ENCODE measurements around the gene INHA.

Gene INHA

GRCh38 chr2:219559156-219559915 lies 12.8 kb upstream of the INHA start:
- DNase-seq (ENCODE audit: low read depth in 2 of 2) = no peak

DNA sequence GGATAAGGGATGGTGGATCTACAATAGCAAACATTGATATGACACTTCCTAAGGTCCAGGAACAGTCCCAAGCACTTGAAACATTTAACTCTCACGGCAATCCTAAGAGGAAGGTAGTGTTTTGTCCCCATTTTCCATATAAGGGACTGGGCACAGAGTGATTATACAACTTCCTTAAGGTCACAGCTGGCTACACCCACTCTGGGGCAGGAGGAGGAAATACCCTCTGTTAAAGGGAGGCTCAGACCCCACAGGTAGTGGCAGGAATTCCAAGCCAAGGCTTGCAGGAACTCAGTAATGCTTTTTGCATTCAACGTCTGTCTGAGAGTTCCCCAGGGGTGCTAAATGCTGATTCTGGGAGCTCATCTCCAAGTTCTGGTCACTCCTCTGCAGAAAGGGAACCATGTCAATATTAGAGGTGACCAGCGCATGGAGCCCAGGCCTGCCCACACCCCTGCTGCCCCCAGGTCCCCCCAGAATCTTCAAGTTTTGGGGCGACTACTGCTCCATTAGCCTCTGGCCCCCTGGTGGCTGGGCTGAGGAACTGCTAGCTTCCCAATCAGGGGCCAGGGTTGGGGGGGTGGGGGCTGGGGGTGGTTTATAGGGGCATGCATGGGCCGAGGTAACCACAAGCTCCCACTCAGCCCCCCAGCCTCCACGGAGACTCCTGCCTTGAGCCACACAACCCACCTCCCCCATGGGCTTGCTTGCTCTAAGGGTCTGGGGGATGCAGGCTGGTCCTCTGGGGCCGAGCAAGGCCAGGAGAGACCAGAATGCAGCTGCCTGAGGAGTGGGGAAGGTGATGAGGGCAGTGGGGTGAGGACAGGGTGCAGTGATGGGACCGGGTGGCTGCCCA lies 11.8 kb upstream of the INHA start:
- no peak for DNase-seq (ENCODE audit: low read depth in 2 of 2)

DNA sequence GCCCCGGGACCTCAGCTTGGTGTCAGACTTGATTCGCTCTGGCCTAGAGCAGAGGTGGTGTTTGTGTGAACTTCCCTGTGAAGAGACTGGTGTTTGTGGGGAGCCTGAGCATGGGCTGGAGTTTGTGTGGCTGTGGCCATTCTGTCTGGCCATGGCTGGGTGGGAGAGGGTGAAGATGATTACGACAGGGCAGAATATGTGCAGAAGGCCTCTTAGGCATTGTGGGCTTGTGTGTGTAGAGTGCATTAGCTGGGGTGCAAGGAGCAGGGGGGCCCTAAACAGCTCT lies 11.3 kb upstream of the INHA start:
- DNase-seq (ENCODE audit: low read depth in 2 of 2) = no peak

GRCh38 chr2:219561179-219562048 lies 10.7 kb upstream of the INHA start:
- DNase-seq (ENCODE audit: low read depth in 2 of 2) = no peak

DNA sequence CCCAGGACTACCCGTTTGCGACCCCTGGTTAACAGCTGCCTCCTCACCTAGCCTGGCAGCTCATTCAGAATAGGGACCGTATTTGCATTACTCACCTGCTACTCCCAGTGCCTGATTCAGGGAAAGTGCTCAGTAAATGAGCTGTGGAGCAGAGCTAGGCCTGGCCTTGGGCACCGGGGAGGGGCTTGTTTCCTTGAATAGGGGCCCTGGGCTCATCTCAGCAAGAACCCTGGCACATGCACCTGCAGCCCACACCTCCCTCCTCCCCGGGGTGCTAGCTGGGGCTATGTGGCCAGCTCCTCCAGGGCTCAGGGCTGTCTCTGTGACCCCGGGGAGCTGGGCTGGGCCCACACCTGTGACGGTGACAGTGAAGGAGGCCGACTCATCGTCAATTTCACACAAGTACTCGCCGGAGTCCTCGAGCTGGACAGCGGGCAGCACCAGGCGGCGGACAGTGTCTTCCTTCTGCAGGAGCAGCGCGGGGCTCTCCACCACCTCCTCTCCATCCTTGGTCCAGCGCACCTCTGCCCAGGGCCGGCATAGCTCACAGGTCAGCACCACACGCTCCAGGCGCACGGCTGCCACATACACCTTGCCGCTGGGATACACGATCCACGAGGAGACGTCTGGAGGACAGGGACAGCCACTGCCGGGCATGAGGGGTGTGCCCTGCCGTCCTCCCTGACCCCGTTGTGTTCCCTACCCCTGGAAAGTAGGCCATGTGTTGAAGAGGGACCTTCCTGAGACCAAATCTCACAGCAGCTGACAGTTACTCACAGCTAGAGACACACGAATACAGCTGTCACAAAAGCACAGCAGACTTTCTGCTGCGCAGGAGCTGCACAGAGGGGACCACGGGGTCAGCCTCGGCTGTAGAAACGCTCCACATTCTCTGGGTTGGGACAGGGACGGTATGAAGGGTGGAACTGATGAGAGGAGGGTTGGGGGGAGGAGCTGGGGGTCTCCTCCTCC lies 9.8 kb upstream of the INHA start:
- no peak for DNase-seq (ENCODE audit: low read depth in 2 of 2)

- no peak for DNase-seq (ENCODE audit: low read depth in 2 of 2)
Measured at GRCh38 chr2:219563271-219563928, 8.7 kb upstream of the INHA start.

- DNase-seq (ENCODE audit: low read depth in 2 of 2) = no peak
Measured at GRCh38 chr2:219565130-219566080, 6.7 kb upstream of the INHA start.

- no peak for DNase-seq (ENCODE audit: low read depth in 2 of 2)
Measured at GRCh38 chr2:219566640-219567039, 5.5 kb upstream of the INHA start.

DNA sequence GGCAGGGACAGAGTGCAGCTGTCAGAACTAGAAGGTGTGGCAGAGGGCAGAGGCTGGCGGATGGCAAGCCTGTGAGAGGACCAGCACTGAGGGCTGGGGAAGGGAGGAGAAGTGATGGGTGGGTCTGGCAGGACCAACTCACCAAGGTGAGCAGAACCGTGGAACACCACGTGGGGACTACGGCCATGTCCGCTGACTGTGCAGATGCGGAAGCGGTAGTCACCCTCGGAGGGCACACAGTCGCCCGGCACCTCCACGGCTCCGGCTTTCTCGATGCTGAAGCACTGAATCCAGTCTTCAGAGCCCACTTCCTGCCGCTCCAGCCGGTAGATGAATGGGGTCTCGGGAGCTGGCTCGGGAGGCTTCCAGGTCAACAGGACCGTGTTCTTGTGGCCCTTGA lies 5.0 kb upstream of the INHA start:
- no peak for DNase-seq (ENCODE audit: low read depth in 2 of 2)

GRCh38 chr2:219567791-219568361 lies 4.2 kb upstream of the INHA start:
- no peak for DNase-seq (ENCODE audit: low read depth in 2 of 2)

- no peak for DNase-seq (ENCODE audit: low read depth in 2 of 2)
Measured at GRCh38 chr2:219569041-219569440, 3.1 kb upstream of the INHA start.

GRCh38 chr2:219569635-219570034 lies 2.5 kb upstream of the INHA start:
- no peak for DNase-seq (ENCODE audit: low read depth in 2 of 2)

DNA sequence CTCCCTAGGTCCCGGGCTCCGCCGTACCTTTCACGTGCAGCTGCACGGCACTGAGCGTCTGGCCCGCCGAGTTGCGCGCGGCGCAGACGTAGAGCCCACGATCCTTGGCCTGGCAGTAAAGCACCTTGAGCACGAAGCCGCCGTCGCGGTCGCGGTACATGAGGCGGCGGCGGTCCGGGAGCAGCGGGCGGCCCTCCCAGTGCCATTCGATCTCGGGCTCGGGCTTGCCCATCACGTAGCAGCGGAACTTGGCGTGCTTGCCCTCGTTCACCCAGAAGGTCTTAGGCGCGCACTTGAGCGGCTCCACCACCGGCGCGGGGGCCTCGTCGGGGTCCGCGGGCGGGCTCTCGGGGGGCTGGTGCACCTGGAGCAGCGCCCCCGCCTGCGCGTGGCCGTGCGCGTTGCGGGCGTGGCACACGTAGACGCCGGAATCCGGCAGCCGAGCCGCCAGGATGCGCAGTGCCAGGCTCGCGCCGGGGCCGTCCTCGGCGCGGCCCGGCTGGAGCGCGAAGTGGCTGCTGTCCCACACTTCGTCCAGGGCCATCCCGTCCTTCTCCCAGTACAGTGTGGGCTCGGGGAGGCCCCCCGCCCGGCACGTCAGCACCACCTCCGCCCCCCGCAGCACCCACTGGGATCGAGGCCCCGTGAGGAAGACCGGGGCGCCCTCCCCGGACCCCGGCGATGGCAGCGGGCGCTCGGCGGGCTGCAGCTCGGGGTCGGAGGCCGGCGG lies 1.8 kb upstream of the INHA start:
- no peak for DNase-seq (ENCODE audit: low read depth in 2 of 2)

GRCh38 chr2:219570924-219571310 lies 1.2 kb upstream of the INHA start:
- DNase-seq (ENCODE audit: low read depth in 2 of 2) = no peak

- DNase-seq (ENCODE audit: low read depth in 2 of 2) = no peak
Measured at GRCh38 chr2:219571311-219572236, 536 bp upstream of the INHA start, which contains the start of gene OBSL1. OBSL1 (minus strand) TSS chr2:219571539; CDS start chr2:219571232, 307 bp downstream.

- DNase-seq (ENCODE audit: low read depth in 2 of 2) = no peak
Measured at GRCh38 chr2:219573166-219573565, 1.1 kb downstream of the INHA start.
